A673 (cell line): ENCODE measurements around the gene NOL9.

ENCODE experiments used
- CTCF ChIP-seq: fragments of 300-800, 200-600 bp; sonication (generic); conservative IDR thresholded peaks from 2 replicates; pipeline ENCODE4 v1.5.1; 2017; ENCODE audit warnings: low read depth, mild to moderate bottlenecking, antibody characterized with exemption, low read length, moderate library complexity, mixed read lengths
- EZH2 ChIP-seq: fragments of 200-600 bp; sonication (generic); IDR thresholded peaks from 2 replicates; pipeline ENCODE4 v1.6.1; 2017; ENCODE audit warnings: borderline replicate concordance, low read depth, mild to moderate bottlenecking, mixed read lengths, antibody characterized with exemption, low read length; ENCODE audit not compliant: poor library complexity, severe bottlenecking

- no peak for TF ChIP-seq CTCF
- TF ChIP-seq EZH2: no peak
Observed at GRCh38 chr1:6569033-6569432, 14.7 kb upstream of the NOL9 start.
